ENCODE measurements around the gene MRTFA.
"Not testable (repeated sequence)": the region's sequence is repeated elsewhere in the genome, so short reads cannot be mapped to it uniquely, and the experiment has no call there.

The MRTFA gene

DNA sequence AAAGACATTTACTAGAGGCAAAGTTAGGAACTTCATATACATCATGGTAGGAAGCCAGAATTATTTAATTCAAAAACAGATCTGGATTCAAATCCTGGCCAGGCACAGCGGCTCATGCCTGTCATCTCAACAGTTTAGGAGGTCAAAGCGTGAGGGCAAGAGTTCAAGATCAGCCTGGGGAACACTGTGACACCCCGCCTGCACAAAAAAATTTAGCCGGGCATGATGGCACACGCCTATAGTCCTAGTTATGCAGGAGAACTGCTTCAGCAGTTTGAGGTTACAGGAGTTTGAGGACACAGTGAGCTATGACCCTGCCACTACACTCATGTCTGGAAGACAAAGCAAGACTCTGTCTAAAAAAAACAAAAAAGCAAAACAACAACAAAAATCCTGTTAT lies 8.9 kb downstream of the MRTFA start:
- DNase-seq (ENCODE audit: low spot score) = peak; percentile 14

DNA sequence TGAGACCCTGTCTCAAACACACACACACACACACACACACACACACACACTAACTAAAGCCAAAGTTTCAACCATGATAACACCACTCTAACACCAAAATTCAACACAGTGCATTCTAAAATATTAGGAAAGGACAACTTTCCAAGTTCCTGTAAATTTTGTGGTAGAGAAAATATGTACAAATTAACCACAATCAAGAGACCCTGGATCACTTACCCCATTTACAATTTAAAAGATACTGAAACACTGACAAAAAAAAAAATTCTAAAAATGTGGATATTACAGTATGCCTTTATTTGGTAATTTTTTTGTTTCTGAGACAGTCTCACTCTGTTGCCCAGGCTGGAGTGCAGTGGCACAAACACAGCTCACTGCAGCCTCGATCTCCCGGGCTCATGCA lies 9.7 kb downstream of the MRTFA start:
- no peak for DNase-seq (ENCODE audit: low spot score)

DNA sequence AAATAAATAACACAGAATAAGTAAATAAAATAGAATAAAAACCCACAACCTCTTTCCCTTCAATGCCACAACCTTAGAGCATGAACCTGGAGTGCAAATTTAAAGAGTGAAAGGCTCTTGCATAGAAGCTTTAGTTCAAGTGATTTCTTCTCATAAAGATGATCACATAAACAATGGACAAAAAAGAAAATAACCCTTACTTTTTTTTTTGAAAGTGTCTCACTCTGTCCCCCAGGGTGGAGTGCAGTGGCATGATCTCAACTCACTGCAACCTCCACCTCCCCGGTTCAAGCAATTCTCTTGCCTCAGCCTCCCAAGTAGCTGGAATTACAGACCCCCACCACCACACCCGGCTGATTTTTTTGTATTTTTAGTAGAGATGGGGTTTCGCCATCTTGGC lies 10.7 kb downstream of the MRTFA start:
- DNase-seq (ENCODE audit: low spot score) = not testable (repeated sequence)

DNA sequence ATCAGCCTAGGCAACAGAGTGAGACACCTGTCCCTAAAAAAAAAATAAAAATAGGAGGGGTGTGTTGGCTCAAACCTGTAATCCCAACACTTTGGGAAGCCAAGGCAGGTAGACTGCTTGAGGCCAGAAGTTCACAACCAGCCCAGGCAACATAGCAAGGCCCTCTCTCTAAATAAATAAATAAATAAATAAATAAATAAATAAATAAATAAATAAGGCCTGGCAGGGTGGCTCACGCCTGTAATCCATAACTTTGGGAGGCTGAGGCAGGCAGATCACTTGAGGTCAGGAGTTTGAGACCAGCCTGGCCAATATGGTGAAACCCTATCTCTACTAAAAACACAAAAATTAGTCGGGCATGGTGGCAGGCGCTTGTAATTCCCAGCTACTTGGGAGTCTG lies 11.2 kb downstream of the MRTFA start:
- DNase-seq (ENCODE audit: low spot score) = not testable (repeated sequence)

DNA sequence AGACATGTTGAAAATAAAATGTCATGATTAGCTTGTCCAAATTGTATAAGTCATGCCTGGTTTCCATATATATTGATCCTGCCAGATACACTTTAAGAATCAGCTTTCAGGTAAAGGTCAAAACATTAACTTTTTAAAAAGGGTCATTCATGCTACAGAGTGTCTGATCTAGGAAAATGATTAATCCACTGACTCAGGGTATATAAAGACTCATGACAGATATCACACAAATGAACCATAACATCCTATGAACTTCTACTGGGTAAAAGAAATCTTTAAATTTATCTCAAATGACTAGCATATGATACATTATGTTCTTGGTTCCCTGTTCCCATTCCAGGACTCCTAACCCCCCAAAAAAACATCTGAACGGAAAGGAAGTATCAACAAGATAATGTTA lies 11.7 kb downstream of the MRTFA start:
- no peak for DNase-seq (ENCODE audit: low spot score)

DNA sequence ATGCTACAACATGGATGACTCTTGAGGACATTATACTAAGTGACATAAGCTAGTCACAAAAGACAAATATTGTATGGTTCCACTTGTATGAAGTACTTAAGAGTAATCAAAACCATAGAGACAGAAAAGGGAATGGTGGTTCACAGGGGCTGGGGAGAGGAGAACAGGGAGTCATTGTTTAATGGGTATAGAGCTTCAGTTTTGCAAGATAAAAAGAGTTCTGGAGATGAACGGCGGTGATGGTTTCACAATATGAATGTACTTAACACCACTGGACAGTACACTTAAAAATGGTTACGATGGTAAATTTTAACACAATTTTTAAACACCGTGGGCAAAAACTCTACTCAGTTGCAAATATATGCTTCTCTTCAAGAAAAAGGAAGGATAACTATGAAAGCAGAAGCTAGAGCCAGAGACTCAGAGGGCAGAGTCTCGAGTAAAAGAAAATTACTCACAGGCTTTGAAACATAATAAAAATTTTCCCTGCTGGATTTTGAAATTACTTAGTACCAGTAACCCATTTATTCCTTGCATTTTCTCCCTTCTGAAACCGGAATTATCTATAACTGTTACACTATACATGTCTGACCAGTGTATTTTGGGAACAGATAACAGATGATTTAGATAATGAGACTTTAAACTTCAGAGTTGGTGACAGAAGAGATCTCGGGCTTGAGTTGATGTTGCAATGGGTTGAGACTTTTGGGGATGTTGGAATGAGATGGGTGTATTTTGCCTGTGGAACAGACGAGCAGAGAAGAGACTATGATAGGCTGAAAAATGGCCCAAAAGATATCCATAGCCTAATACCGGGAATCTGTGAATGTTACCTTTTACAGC lies 15.0 kb downstream of the MRTFA start:
- no peak for DNase-seq (ENCODE audit: low spot score)

DNA sequence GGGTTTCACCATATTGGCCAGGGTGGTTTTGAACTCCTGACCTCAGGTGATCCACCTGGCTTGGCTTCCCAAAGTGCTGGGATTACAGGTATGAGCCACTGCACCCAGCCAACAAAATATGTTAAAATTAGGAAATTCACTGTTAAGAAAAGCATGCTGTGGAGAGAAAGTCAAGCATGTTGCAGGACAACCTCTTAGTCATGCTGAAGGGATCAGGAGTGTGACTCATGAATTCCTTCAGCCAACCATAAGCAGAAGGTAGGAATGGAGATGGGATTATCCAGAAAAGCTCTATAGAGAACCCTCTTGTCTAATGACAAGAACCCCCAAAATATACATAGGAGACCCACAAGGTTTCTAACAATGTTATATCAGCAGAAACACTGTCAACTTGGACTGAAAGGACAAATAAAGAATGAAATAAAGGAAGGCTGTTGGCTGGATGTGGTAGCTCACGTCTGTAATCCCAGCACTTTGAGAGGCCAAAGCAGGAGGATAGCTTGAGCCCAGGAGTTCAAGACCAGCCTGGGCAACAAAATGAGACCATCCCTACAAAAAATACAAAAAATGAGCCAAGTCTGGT lies 16.0 kb downstream of the MRTFA start:
- no peak for DNase-seq (ENCODE audit: low spot score)

DNA sequence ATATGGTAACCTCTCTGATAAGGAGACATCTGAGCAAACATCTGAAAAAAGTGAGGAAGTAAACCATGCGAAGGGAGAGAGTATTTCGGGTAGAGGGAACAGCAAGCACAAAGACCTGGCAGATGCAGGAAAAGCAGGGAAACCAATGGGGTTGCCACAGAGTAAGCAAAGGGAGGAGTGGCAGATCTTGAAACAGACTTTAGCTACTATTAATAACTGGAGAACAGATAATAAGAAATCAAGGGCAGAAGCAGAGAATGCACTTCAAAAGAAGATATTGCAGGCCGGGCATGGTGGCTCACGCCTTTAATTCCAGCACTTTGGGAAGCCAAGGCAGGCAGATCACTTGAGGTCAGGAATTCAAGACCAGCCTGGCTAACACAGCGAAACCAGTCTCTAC lies 18.1 kb downstream of the MRTFA start:
- DNase-seq (ENCODE audit: low spot score) = no peak

DNA sequence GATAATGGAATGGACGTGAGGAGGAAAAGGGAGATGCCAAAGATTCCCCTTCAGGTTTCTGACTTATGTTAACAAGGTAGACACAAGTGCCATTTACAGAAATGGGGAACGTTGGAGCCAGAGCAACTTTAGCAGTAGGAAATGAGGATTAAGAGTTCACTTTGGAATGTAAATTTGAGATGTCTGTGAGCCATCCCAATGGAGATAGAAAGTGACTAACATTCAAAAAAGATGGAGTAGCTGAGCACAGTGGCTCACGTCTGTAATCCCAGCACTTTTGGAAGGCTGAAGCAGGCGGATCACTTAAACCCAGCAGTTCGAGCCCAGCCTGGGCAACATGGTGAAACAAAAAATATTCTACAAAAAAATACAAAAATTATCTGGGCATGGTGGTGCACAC lies 19.9 kb downstream of the MRTFA start:
- no peak for DNase-seq (ENCODE audit: low spot score)

DNA sequence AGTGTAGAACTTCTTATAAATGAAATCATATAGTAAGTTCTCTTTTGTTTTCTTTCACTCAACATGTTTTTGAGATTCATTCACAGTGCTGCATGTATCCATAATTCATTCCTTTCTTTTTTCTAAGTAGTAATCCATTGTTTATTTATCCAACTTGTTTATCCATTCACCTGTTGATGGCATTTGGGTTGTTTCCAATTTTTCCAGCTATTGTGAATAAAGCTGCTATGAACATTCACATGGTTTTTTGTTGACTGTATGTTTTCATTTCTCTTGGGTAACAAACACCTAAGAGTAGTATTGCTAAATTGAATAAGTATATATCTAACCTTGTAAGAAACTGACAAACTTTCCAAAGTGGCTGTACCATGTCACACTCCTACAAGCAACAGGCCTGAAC lies 23.5 kb downstream of the MRTFA start:
- DNase-seq (ENCODE audit: low spot score) = no peak

DNA sequence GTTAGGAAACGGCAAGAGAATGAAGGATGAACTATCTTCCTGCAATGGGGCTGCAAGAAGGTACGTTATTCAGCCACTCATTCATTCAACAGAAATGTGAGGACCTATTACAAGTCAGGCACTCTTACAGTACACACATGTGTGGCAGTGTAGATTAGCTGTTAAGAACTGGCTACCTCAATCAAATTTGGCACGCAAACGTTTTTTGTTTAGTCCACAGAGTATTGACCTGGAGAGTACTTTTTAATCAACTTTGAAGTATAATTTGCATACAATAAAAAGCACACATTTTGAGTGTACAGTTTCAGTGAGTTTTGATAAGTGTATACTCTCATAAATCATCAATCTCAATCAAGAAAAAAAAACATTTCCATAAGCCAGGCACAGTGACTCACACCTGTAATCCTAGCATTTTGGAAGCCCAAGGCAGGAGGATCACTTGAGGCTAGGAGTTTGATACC lies 24.2 kb downstream of the MRTFA start:
- DNase-seq (ENCODE audit: low spot score) = no peak

DNA sequence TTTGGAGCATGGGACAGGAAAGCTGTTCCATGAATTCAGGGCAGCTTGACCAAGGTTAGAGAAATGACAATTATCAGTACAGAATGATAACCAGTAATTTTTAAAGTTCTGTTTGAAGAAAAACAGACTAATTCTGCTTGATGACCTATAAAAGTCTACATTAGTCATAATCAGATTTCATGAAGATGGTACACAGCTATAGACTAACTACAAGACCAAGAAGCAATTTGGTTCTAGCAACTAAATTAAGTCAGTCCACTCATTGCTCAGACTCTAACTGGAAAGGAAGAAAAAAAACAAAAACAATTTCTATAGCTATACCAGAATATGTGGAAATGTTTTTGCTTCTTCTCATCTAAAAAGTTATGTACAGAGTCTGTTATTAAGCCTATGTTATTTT lies 24.9 kb downstream of the MRTFA start:
- DNase-seq (ENCODE audit: low spot score) = no peak

DNA sequence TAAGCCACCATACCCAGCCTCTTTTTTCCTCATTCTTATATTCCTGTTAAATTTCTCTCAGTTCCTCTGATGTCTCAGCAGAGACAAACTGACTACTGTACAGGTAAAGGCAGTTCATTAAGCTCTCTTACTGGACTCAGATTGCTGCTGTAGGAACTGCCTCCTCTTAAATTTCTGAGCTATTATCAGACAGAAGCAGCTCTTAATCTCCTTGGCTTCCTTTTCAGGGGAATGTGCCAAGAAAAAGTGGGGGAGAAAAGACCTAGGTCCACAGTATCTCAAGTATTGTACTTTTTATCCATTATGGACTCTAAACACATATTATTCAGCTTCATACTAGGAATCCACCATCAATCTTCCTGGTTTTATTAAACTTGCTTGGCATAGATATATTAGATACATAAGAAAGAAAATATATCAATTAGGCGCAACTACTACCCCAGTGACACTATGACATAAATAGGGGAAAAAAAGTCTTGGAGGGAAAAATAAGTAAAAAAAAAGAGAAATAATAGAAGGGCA lies 26.1 kb downstream of the MRTFA start:
- no peak for DNase-seq (ENCODE audit: low spot score)

DNA sequence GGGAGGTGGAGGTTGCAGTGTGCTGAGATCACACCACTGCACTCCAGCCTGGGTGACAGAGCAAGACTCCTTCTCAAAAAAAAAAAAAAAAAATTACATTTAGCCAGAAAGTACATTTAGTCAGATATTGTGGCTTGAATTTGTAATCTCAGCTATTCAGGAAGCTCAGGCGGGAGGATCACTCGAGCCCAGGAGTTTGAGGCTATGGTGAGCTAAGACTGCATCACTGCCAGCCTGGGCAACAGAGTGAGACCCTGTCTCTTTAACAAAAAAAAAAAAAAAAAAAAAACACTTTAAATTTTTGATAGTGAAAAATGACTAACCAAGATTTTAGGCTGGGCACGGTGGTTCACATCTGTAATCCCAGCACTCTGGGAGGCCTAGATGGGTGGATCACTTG lies 27.3 kb downstream of the MRTFA start:
- no peak for DNase-seq (ENCODE audit: low spot score)

DNA sequence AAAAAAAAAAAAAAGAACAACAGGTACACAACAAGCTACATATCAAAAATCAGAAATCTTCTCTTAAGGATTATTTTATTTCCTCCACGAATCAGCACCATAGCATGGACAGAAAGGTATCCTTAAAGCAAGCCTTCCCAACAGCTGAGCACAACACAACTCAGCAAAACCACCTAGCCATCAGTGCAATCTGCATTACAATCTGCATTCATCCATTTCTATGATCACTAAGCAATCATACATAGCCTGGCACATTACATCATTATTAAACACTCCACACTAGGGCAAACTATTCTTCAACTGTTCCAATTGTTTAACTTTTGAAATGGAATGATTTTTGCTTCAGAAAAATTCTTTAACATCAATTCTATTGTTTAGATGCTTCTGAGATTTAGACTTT lies 29.0 kb downstream of the MRTFA start:
- DNase-seq (ENCODE audit: low spot score) = no peak

DNA sequence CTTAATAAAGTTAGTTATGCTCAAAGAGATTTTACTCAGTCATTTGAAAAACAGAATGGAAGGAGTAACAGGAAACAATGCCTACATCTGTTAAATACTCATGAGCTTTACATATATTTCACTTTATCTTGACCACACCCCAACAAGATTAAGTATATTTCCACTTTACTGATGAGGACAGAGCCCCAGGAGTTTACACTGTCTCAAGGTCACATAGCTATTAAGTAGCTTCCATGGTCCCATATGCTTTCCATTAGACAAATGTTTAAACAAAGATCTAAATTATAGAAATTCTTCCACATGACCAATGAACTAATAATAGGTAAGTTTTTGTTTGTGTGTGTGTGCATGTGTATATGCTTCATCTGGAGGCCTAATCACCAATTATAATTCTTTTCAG lies 30.2 kb downstream of the MRTFA start:
- no peak for DNase-seq (ENCODE audit: low spot score)

DNA sequence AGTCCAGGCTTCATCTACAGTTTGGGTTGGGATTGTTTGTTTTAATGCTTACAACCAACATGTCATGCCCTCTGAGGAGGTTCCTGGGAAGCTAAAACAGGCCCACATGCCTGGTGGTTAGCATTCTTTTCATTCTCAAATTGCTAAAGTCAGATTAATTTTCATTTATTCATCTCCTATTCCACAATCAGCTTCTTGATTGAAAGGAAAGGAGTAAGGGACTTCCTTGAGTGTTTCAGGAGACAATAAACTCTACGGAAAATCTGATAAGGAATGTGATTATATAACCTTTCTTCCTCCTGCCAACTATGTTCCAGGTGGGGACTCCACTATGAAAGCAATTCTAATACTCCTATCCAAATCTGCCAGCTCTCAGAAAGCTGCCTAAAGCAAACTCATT lies 30.8 kb downstream of the MRTFA start:
- no peak for DNase-seq (ENCODE audit: low spot score)

DNA sequence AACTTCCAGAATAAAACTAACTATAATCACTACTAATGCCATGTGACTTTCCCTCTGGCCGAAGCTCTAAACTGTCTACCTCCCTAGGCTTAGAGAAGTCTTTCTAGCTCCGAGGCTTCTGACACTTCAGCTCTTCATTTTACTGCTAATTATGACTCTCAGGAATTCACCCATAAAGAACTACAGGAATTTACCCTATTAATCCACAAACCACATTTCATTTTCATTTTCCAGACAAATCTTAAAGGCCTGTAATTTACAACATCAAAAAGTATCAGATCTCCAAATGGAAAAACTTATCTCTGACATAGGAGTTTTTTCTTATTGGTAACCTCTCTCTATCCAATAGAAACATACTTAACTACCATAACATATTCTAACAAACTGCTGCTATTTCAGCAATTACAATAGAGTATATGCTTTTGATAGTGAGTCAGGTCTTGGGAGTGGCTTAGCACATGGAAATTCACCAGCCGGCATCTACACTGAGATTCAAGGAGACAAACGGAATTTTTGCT lies 33.4 kb downstream of the MRTFA start:
- DNase-seq (ENCODE audit: low spot score) = no peak

DNA sequence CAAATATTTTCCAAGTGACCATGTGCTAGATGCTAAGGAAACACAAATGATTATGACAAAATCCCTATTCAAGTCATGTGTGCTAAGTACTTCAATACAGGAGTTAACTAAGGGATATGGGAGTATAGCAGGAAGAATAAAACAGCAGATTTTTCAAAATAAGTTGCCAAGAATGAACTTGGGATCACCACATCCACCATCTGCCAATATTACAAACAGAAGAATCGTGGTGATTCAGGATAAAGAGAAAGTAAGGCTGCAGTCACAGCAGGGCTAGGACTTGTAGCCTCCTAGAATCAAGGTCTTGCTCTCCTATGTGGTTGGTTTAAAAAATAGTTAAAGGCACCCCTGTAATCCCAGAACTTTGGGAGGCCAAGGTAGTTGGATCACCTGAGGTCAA lies 34.3 kb downstream of the MRTFA start:
- DNase-seq (ENCODE audit: low spot score) = no peak

DNA sequence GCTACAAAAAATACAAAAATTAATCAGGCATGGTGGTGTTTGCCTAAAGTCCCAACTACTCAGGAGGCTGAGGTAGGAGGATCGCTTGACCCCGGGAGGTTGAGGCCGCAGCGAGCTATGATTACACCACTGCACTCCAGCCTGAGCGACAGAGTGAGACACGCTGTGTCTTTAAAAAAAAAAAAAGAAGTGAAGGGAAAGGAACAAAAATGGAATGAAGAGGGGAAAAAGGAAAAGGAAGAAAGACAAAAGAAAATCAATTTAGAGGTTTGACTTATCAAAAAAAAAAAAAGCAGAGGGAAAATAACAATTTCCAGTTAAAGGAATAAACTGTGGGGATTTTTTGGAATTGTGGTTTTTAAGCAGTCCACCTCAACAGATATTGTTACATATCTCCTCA lies 36.8 kb downstream of the MRTFA start:
- DNase-seq (ENCODE audit: low spot score) = no peak

DNA sequence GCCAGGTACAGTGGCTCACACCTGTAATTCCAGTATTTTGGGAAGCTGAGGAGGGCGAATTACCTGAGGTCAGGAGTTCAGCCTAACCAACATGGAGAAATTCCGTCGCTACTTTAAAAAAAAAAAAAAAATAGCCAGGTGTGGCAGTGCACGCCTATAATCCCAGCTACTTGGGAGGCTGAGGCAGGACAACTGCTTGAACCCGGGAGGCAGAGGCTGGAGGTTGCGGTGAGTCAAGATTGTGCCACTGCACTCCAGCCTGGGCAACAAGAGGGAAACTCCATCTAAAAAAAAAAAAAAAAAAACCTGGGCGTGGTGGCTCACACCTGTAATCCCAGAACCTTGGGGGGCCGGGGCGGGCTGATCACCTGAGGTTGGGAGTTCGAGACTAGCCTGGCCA lies 37.8 kb downstream of the MRTFA start:
- DNase-seq (ENCODE audit: low spot score) = not testable (repeated sequence)

DNA sequence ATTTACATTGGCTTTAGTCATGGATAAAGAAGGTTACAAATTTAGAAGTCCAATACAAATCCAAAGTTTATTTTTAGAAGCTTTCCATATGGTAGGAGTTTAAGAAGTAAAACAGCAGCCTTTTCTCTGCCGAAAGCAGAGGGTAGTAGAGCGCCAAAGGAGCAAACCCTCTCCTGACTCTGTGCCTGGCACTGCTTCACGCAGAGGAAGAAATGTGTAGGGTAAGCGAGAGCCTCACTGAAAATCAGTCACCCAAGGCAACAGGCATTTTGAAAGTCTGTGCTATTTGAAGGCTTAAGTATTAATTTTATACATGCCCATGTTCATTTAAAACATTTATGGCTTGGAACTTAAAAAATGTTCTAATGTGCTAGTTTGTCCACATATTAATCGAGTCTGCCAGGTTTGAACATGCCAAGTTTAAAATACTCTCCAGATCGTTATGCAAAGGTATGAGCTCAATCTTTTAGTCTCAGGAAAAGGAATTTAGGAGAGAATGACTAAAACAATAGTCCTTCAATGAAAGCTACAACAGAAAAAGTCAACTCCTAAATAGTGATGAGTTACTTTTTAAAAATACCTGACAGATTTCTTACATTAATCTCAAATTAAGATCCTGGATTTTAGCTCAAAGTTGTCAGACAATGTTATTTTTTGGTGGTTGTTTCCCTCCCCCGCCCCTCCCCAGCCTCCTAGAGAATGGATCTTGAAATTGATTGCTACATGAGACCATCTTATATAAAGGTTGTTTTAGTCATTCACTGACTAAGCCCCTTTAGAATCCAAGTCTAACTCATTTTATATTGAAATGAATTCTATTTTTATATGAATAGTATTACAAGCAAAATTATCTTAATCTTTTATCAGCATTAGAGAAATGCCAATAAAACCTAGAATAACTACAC lies 38.7 kb downstream of the MRTFA start:
- DNase-seq (ENCODE audit: low spot score) = peak; percentile 84

All from pons (tissue), 1 donor.